Kidney capillary endothelial cell (primary cell): ENCODE data around the gene MSMB.
"Not testable (repeated sequence)": the region's sequence is repeated elsewhere in the genome, so short reads cannot be mapped to it uniquely, and the experiment has no call there.

Experiments
- DNase-seq: peaks from one replicate; pipeline ENCODE4 v3.0.0-alpha.2; 2018; ENCODE audit warnings: low spot score

Gene MSMB

GRCh38 chr10:46006219-46006618 is 39.9 kb downstream of the MSMB start:
- DNase-seq, result peak; percentile 26

GRCh38 chr10:46005383-46005782 is 40.7 kb downstream of the MSMB start:
- no peak for DNase-seq

DNA sequence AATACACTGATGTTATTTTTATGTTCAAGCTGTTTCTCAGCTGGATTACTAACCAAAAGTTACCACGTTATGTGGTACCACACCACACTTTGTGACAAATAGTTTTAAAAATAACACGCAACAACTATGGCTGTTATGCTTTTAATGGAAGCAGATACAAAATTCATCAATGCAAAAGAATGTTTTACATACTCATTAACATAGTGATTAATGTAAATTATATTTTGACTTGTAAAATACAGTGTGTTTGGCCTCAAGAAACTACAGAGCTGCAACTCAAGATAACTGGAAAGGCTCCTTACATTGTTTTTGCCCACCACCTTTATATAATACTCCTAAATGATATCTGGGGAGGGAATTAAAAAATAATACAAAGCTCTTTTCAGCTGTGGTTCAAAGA is 41.1 kb downstream of the MSMB start:
- no peak for DNase-seq

DNA sequence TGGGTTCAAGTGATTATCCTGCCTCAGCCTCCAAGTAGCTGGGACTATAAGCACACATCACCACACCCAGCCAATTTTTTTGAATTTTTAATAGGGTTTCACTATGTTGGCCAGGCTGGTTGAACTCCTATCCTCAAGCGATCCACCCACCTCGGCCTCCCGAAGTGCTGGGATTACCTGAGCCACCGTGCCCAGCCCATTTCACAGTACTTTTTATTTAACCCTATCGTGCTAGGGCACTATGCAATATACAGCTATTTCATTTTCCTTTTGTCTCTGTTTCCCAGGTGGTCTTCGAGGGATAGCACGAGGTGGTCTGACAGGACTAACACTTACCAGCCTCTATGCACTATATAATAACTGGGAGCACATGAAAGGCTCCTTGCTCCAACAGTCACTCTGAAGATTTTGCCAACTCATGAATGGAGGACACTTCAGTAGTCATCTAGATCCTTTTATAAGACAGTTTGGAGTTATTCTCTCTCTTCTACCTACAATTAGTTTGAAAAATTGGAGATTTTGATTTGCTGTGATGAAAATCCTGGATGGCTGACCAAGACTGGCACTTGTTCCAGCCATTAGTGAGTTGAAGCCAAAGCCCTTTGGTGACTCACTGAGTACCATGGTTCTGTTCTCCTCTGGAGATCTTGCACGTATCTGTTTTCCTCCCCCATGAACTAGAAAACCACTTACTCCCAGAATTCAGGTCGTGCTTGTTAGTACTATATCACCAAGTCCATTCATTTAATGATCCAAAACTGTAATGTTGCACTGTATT is 43.0 kb downstream of the MSMB start:
- no peak for DNase-seq

- not testable (repeated sequence) for DNase-seq
Measured at GRCh38 chr10:46002189-46002687, 43.8 kb downstream of the MSMB start.

GRCh38 chr10:46001187-46001756 is 44.8 kb downstream of the MSMB start:
- DNase-seq, result no peak

- DNase-seq, result no peak
Measured at GRCh38 chr10:46000538-46000937, 45.5 kb downstream of the MSMB start.

DNA sequence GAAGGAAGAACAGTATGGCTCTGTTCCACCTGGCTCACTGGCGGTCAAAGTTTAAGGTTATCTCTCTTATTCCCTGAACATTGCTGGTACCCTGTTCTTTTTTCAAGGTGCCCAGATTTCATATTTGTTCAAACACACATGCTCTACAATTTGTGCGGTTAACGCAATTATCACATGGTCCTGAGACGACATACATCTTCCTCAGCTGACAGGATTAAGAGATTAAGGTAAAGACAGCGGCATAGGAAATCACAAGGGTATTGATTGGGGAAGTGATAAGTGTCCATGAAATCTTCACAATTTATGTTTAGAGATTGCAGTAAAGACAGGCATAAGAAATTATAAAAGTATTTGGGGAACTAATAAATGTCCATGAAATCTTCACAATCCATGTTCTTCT is 46.1 kb downstream of the MSMB start:
- DNase-seq, result not testable (repeated sequence)

DNA sequence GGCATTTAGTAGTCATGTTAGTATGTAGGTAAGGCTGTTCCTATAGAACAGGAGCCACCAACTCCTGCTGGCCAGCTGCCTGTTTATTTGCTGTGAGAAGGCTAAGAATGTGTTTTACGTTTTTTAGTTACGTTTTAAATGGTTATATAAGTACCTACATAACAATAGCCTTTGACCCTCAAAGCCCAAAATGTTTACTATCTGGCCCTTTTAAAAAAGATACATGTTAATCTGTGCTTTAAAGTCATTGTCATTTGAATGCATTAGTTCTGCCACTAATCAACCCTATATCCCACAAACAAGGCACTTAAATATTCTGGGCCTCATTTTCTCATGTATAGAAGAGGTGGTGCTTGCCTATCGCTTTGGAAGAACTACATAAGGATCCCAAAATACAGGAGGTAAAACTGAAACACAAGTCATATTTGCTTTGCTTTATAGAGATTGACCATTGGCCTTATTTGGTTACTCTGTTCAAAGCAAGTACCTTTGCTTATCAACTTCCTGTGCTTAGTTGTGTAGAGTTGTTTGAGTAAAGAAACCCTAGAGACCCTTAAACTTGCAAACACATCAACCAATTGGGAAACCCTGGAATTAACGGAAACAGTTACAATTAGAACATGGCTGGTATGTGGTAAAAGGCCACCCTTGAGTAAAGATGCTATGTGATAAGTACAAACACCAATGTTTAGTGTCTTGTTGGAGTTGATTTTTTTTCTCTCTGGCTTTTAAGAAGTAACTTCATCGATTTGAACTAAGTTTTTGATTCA is 47.9 kb downstream of the MSMB start:
- no peak for DNase-seq

- no peak for DNase-seq
Measured at GRCh38 chr10:45997557-45997956, 48.5 kb downstream of the MSMB start.

- not testable (repeated sequence) for DNase-seq
Measured at GRCh38 chr10:45985590-45985989, 60.5 kb downstream of the MSMB start.

GRCh38 chr10:45984473-45984872 is 61.6 kb downstream of the MSMB start:
- DNase-seq, result not testable (repeated sequence)

GRCh38 chr10:45983538-45984186 is 62.4 kb downstream of the MSMB start:
- DNase-seq, result not testable (repeated sequence)
